Activated CD8-positive, alpha-beta memory T cell treated with anti-CD3 and anti-CD28 coated beads for 4 hours (primary cell): ENCODE measurements around the gene IQSEC1.
A peak's percentile ranks its signal among the peaks of the same experiment; 100 is the strongest.

ENCODE experiments used
- DNase-seq, 2 donors: peaks; one replicate each; pipeline ENCODE4 v3.0.0-alpha.2; 2020; ENCODE audit warnings: low read depth in 2 of 2

IQSEC1 gene

GRCh38 chr3:13049400-13049799 lies 23.8 kb downstream of the IQSEC1 start:
- no peak for DNase-seq

GRCh38 chr3:13047296-13048165 lies 25.7 kb downstream of the IQSEC1 start:
- DNase-seq, result no peak

GRCh38 chr3:13046569-13047274 lies 26.5 kb downstream of the IQSEC1 start:
- no peak for DNase-seq

GRCh38 chr3:13045904-13046568 lies 27.2 kb downstream of the IQSEC1 start:
- no peak for DNase-seq

- DNase-seq, result no peak
Measured at GRCh38 chr3:13045241-13045903, 27.9 kb downstream of the IQSEC1 start.

- no peak for DNase-seq
Measured at GRCh38 chr3:13044496-13045240, 28.6 kb downstream of the IQSEC1 start.

- no peak for DNase-seq
Measured at GRCh38 chr3:13043656-13044055, 29.6 kb downstream of the IQSEC1 start.

GRCh38 chr3:13042715-13043271 lies 30.4 kb downstream of the IQSEC1 start:
- DNase-seq, result no peak

- DNase-seq, result no peak
Measured at GRCh38 chr3:13042127-13042701, 31.0 kb downstream of the IQSEC1 start.

GRCh38 chr3:13041113-13041776 lies 32.0 kb downstream of the IQSEC1 start:
- DNase-seq, result no peak

GRCh38 chr3:13040361-13041074 lies 32.7 kb downstream of the IQSEC1 start:
- peak; percentile 35 to 36 for DNase-seq

GRCh38 chr3:13039213-13039896 lies 33.9 kb downstream of the IQSEC1 start:
- no peak for DNase-seq

GRCh38 chr3:13037458-13038117 lies 35.6 kb downstream of the IQSEC1 start:
- no peak for DNase-seq

- no peak for DNase-seq
Measured at GRCh38 chr3:13034861-13035260, 38.4 kb downstream of the IQSEC1 start.

- DNase-seq, result no peak
Measured at GRCh38 chr3:13034109-13034800, 39.0 kb downstream of the IQSEC1 start.

- DNase-seq, result no peak
Measured at GRCh38 chr3:13032206-13032605, 41.0 kb downstream of the IQSEC1 start.

GRCh38 chr3:13031621-13032020 lies 41.6 kb downstream of the IQSEC1 start:
- DNase-seq, result no peak

- DNase-seq, result no peak
Measured at GRCh38 chr3:13030684-13031083, 42.5 kb downstream of the IQSEC1 start.
